ENCODE measurements around the gene PLIN4.

GRCh38 chr19:4493104-4493928, 25.0 kb downstream of the PLIN4 start:
- TF ChIP-seq CTCF (IDR thresholded peaks at IDR 0.05) (no peak), POLR2A (IDR thresholded peaks at IDR 0.05) (no peak), POLR2AphosphoS5 (IDR thresholded peaks at IDR 0.05; ENCODE audit: insufficient read depth in 1 of 2, low read depth in 1 of 2) (no peak)

Measured in vagina (tissue), 2 donors.